GM10266 (cell line): ENCODE data around the gene FLG2.
A peak's percentile ranks its signal among the peaks of the same experiment; 100 is the strongest.

ENCODE experiments used
- DNase-seq: peaks from one replicate; pipeline ENCODE4 v3.0.0; 2012; ENCODE audit errors: extremely low spot score
- TF ChIP-seq, protein P1 (sequence below): IDR thresholded peaks from 2 replicates; pipeline ENCODE4 v1.5.1; 2012; ENCODE audit warnings: mild to moderate bottlenecking, low read depth; ENCODE audit not compliant: control insufficient read depth, insufficient read depth; ENCODE audit errors: missing control alignments

Gene FLG2

DNA sequence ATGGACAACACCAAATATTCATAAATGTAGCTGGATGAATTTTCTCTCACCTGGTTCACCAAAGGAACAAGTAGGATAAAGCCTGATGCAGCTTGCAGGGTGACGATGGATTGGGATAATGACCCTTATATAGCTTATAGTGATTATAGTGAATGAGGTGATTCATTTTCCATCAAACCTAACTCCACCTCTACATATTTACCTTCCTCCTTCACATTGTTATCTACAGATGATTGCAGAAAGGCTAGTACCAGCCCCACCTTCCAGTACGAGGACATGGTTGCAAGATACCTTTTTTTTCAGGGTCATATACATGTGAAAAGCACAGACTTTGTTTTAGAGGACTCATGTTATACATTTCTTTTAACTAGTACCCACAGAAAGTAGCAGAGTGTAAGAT, at the start of gene FLG2:
FLG2 (minus strand) TSS at position 101 of the 400 bp plus-strand sequence. CDS start 1,122 bp downstream, outside the sequence.
- TF ChIP-seq, protein P1, sequence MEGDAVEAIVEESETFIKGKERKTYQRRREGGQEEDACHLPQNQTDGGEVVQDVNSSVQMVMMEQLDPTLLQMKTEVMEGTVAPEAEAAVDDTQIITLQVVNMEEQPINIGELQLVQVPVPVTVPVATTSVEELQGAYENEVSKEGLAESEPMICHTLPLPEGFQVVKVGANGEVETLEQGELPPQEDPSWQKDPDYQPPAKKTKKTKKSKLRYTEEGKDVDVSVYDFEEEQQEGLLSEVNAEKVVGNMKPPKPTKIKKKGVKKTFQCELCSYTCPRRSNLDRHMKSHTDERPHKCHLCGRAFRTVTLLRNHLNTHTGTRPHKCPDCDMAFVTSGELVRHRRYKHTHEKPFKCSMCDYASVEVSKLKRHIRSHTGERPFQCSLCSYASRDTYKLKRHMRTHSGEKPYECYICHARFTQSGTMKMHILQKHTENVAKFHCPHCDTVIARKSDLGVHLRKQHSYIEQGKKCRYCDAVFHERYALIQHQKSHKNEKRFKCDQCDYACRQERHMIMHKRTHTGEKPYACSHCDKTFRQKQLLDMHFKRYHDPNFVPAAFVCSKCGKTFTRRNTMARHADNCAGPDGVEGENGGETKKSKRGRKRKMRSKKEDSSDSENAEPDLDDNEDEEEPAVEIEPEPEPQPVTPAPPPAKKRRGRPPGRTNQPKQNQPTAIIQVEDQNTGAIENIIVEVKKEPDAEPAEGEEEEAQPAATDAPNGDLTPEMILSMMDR = no peak
- no peak for DNase-seq

DNA sequence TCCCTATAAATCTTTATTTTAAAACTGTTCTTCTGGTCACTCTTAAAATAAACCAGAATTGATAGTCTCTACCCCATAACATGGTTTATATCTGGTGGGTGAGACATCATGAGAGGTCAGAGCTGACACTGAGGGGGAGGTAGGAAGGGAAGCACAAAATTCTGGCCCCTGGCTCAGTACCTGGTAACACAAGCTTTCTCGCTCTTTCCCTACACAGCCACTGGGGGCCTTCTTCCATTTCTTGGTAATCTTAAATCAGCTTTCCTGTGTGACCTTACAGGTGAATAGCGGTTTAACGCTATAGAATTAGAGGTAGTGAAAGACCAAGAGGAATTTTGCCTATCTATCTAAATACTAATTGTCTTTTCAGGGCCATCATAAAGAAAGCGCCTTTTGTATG, 48.9 kb upstream of the FLG2 start:
- TF ChIP-seq, protein P1 = no peak
- no peak for DNase-seq

DNA sequence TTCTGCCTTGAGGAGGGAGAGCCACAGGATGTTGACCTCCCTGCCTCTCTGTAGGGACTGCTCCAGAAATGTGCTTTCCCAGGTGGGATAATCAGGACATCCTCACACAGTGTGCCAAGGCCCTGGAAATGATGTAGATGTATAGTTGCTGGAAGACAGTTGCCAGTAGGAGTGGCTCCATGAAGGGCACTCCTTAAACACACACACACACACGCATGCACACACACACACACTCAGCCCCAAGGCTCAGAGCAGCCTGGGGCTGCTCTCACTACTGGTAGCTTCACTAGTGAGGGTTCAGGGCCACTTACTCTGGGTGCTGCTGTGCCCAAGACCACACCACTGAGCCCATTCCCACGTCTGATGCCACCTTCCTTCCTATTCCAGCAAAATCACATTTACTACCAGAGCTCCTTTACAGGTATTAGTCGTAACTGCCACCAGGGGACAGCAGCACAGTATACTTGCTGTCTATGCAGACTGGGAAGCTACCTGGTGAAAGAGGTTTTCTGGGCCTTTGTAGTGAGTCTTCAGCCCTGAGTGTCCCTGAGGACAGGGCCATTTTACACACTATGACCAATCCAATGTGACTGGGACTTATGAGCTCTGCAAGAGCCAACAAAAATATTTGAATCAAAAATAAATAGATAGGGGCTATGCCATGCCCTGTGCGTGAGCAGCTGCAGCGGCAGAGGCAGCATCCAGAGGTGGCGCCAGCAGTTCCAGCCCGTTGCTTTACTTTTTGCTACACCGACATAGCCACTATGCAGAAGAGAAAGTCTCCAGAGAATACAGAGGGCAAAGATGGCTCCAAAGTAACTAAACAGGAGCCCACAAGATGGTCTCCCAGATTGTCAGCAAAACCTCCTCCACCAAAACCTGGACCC, 39.2 kb upstream of the FLG2 start:
- TF ChIP-seq, protein P1 = peak; percentile 28
- DNase-seq = peak; percentile 11

GRCh38 chr1:152397474-152397873, 37.7 kb upstream of the FLG2 start:
- TF ChIP-seq, protein P1 = no peak
- no peak for DNase-seq

GRCh38 chr1:152394151-152394550, 34.3 kb upstream of the FLG2 start:
- TF ChIP-seq, protein P1 = no peak
- no peak for DNase-seq

GRCh38 chr1:152392909-152393308, 33.1 kb upstream of the FLG2 start:
- TF ChIP-seq, protein P1 = no peak
- DNase-seq = no peak

GRCh38 chr1:152388889-152389288, 29.1 kb upstream of the FLG2 start:
- no peak for DNase-seq
- TF ChIP-seq, protein P1 = no peak
